ENCODE results near the gene MOB4.

MOB4 gene

GRCh38 chr2:197558393-197558792 lies 42.5 kb downstream of the MOB4 start:
- Histone ChIP-seq H3K4me2 (ENCODE audit: low read length, poor library complexity, severe bottlenecking) (no peak overlapping the region), H2BK12ac (ENCODE audit: low read length in 2 of 2) (no peak overlapping the region), H3K9me3 (ENCODE audit: control insufficient read depth, low read length) (no peaks in the 10 kb centered on the region), H3K36me3 (ENCODE audit: control insufficient read depth in 1 of 2, insufficient read depth in 2 of 2, low read depth in 1 of 2, low read length in 2 of 2) (peaks cover 25 to 49% of the 10 kb centered on the region in 2 experiments), H3K9ac (ENCODE audit: low read length) (no peak overlapping the region), H3K4me1 (ENCODE audit: control insufficient read depth, insufficient read depth, low read depth, low read length) (no peaks in the 10 kb centered on the region), H2AK5ac (ENCODE audit: low read length, severe bottlenecking) (no peak overlapping the region), H3K4me3 (ENCODE audit: insufficient read depth in 1 of 2, low read depth in 1 of 2, low read length in 2 of 2) (no peak overlapping the region), H3K18ac (ENCODE audit: low read depth in 1 of 2, low read length in 2 of 2) (no peak overlapping the region), H3K79me1 (replicated peaks; ENCODE audit: low read length, poor library complexity, severe bottlenecking) (peaks cover 4% of the 10 kb centered on the region), H3K23ac (ENCODE audit: low read length in 2 of 2) (no peak overlapping the region), H2BK120ac (ENCODE audit: low read depth, low read length) (no peak overlapping the region), H3K27ac (ENCODE audit: low read length, poor library complexity, severe bottlenecking) (no peak overlapping the region), H4K8ac (ENCODE audit: low read length) (no peak overlapping the region), H3K14ac (ENCODE audit: low read length in 2 of 2) (no peak overlapping the region), H3K4ac (ENCODE audit: low read depth in 1 of 2, low read length in 2 of 2) (no peak overlapping the region), H3K27me3 (ENCODE audit: control insufficient read depth in 1 of 2, insufficient read depth in 1 of 2, low read length in 2 of 2) (no peaks in the 10 kb centered on the region), H2BK5ac (ENCODE audit: low read depth, low read length, poor library complexity, severe bottlenecking) (no peak overlapping the region), H2AFZ (ENCODE audit: low read depth, low read length) (no peak overlapping the region), H4K91ac (ENCODE audit: low read length) (no peak overlapping the region), H2BK15ac (ENCODE audit: low read depth, poor library complexity, severe bottlenecking) (no peak overlapping the region)
- 98% methylated on average over 3 of the region's 3 CpGs for WGBS
- DNase-seq = no peak

GRCh38 chr2:197559681-197560080 lies 43.8 kb downstream of the MOB4 start:
- Histone ChIP-seq H4K8ac (ENCODE audit: low read length) (no peak overlapping the region), H3K4me1 (ENCODE audit: control insufficient read depth, insufficient read depth, low read depth, low read length) (no peaks in the 10 kb centered on the region), H3K79me1 (replicated peaks; ENCODE audit: low read length, poor library complexity, severe bottlenecking) (peaks cover 4% of the 10 kb centered on the region), H3K23ac (ENCODE audit: low read length in 2 of 2) (no peak overlapping the region), H3K4me3 (ENCODE audit: insufficient read depth in 1 of 2, low read depth in 1 of 2, low read length in 2 of 2) (no peak overlapping the region), H2BK12ac (ENCODE audit: low read length in 2 of 2) (no peak overlapping the region), H2AK5ac (ENCODE audit: low read length, severe bottlenecking) (no peak overlapping the region), H3K4me2 (ENCODE audit: low read length, poor library complexity, severe bottlenecking) (no peak overlapping the region), H2BK5ac (ENCODE audit: low read depth, low read length, poor library complexity, severe bottlenecking) (no peak overlapping the region), H3K18ac (ENCODE audit: low read depth in 1 of 2, low read length in 2 of 2) (no peak overlapping the region), H3K4ac (ENCODE audit: low read depth in 1 of 2, low read length in 2 of 2) (no peak overlapping the region), H3K27ac (ENCODE audit: low read length, poor library complexity, severe bottlenecking) (no peak overlapping the region), H3K27me3 (ENCODE audit: control insufficient read depth in 1 of 2, insufficient read depth in 1 of 2, low read length in 2 of 2) (no peaks in the 10 kb centered on the region), H2BK15ac (ENCODE audit: low read depth, poor library complexity, severe bottlenecking) (no peak overlapping the region), H2BK120ac (ENCODE audit: low read depth, low read length) (no peak overlapping the region), H3K14ac (ENCODE audit: low read length in 2 of 2) (no peak overlapping the region), H3K9ac (ENCODE audit: low read length) (no peak overlapping the region), H4K91ac (ENCODE audit: low read length) (no peak overlapping the region), H2AFZ (ENCODE audit: low read depth, low read length) (no peak overlapping the region), H3K9me3 (ENCODE audit: control insufficient read depth, low read length) (no peaks in the 10 kb centered on the region), H3K36me3 (ENCODE audit: control insufficient read depth in 1 of 2, insufficient read depth in 2 of 2, low read depth in 1 of 2, low read length in 2 of 2) (peaks cover 20 to 36% of the 10 kb centered on the region in 2 experiments)
- WGBS = 99% methylated on average over 4 of the region's 5 CpGs
- no peak for DNase-seq

- H4K8ac ChIP-seq (ENCODE audit: low read length) = no peak overlapping the region
- H3K4me2 ChIP-seq (ENCODE audit: low read length, poor library complexity, severe bottlenecking) = no peak overlapping the region
- DNase-seq = no peak
- no peak overlapping the region for H3K23ac ChIP-seq (ENCODE audit: low read length in 2 of 2)
- H2BK5ac ChIP-seq (ENCODE audit: low read depth, low read length, poor library complexity, severe bottlenecking) = no peak overlapping the region
- H2BK120ac ChIP-seq (ENCODE audit: low read depth, low read length) = no peak overlapping the region
- H3K36me3 ChIP-seq (ENCODE audit: control insufficient read depth in 1 of 2, insufficient read depth in 2 of 2, low read depth in 1 of 2, low read length in 2 of 2) = peaks cover 18 to 31% of the 10 kb centered on the region in 2 experiments
- peaks cover 4% of the 10 kb centered on the region for H3K79me1 ChIP-seq (replicated peaks; ENCODE audit: low read length, poor library complexity, severe bottlenecking)
- H2BK12ac ChIP-seq (ENCODE audit: low read length in 2 of 2) = no peak overlapping the region
- no peaks in the 10 kb centered on the region for H3K27me3 ChIP-seq (ENCODE audit: control insufficient read depth in 1 of 2, insufficient read depth in 1 of 2, low read length in 2 of 2)
- H3K4me1 ChIP-seq (ENCODE audit: control insufficient read depth, insufficient read depth, low read depth, low read length) = no peaks in the 10 kb centered on the region
- WGBS = 97% methylated on average over 5 of the region's 9 CpGs
- H3K9me3 ChIP-seq (ENCODE audit: control insufficient read depth, low read length) = no peaks in the 10 kb centered on the region
- H3K27ac ChIP-seq (ENCODE audit: low read length, poor library complexity, severe bottlenecking) = no peak overlapping the region
- H4K91ac ChIP-seq (ENCODE audit: low read length) = no peak overlapping the region
- H2AK5ac ChIP-seq (ENCODE audit: low read length, severe bottlenecking) = no peak overlapping the region
- no peak overlapping the region for H2BK15ac ChIP-seq (ENCODE audit: low read depth, poor library complexity, severe bottlenecking)
- H3K9ac ChIP-seq (ENCODE audit: low read length) = no peak overlapping the region
- no peak overlapping the region for H3K4ac ChIP-seq (ENCODE audit: low read depth in 1 of 2, low read length in 2 of 2)
- H2AFZ ChIP-seq (ENCODE audit: low read depth, low read length) = no peak overlapping the region
- no peak overlapping the region for H3K14ac ChIP-seq (ENCODE audit: low read length in 2 of 2)
- H3K4me3 ChIP-seq (ENCODE audit: insufficient read depth in 1 of 2, low read depth in 1 of 2, low read length in 2 of 2) = no peak overlapping the region
- H3K18ac ChIP-seq (ENCODE audit: low read depth in 1 of 2, low read length in 2 of 2) = no peak overlapping the region
These were observed 44.3 kb downstream of the MOB4 start for GRCh38 chr2:197560146-197560665.

- Histone ChIP-seq H2BK12ac (ENCODE audit: low read length in 2 of 2) (no peak overlapping the region), H3K36me3 (ENCODE audit: control insufficient read depth in 1 of 2, insufficient read depth in 2 of 2, low read depth in 1 of 2, low read length in 2 of 2) (peaks cover 10 to 13% of the 10 kb centered on the region in 2 experiments), H3K79me1 (replicated peaks; ENCODE audit: low read length, poor library complexity, severe bottlenecking) (peaks cover 6% of the 10 kb centered on the region), H3K23ac (ENCODE audit: low read length in 2 of 2) (no peak overlapping the region), H3K9ac (ENCODE audit: low read length) (no peak overlapping the region), H3K4me3 (ENCODE audit: insufficient read depth in 1 of 2, low read depth in 1 of 2, low read length in 2 of 2) (no peak overlapping the region), H2BK5ac (ENCODE audit: low read depth, low read length, poor library complexity, severe bottlenecking) (no peak overlapping the region), H4K8ac (ENCODE audit: low read length) (peak overlapping the region; percentile 77), H2BK15ac (ENCODE audit: low read depth, poor library complexity, severe bottlenecking) (no peak overlapping the region), H3K14ac (ENCODE audit: low read length in 2 of 2) (no peak overlapping the region), H3K4ac (ENCODE audit: low read depth in 1 of 2, low read length in 2 of 2) (no peak overlapping the region), H2BK120ac (ENCODE audit: low read depth, low read length) (no peak overlapping the region), H3K27ac (ENCODE audit: low read length, poor library complexity, severe bottlenecking) (peak overlapping the region; percentile 29), H3K9me3 (ENCODE audit: control insufficient read depth, low read length) (peaks cover 5% of the 10 kb centered on the region), H3K27me3 (ENCODE audit: control insufficient read depth in 1 of 2, insufficient read depth in 1 of 2, low read length in 2 of 2) (no peaks in the 10 kb centered on the region), H3K4me1 (ENCODE audit: control insufficient read depth, insufficient read depth, low read depth, low read length) (peaks cover 6% of the 10 kb centered on the region), H3K18ac (ENCODE audit: low read depth in 1 of 2, low read length in 2 of 2) (no peak overlapping the region), H2AFZ (ENCODE audit: low read depth, low read length) (no peak overlapping the region), H2AK5ac (ENCODE audit: low read length, severe bottlenecking) (no peak overlapping the region), H3K4me2 (ENCODE audit: low read length, poor library complexity, severe bottlenecking) (no peak overlapping the region), H4K91ac (ENCODE audit: low read length) (no peak overlapping the region)
- 57% methylated on average over 10 of the region's 10 CpGs for WGBS
- DNase-seq = peak; percentile 46
These were observed 55.9 kb downstream of the MOB4 start for GRCh38 chr2:197571627-197572271.
